Measurements from ENCODE around the gene HINFP. TPM values are rescaled to one million over a fixed set of nuclear protein-coding genes. Genes with fewer than 3 reads are reported as not detected.

The HINFP gene
- polyA plus RNA-seq, 1 experiment: 14.9 TPM

- Histone ChIP-seq H3K4me3 (ENCODE audit: low read depth, low read length) (peak within 1 kb of the TSS; percentile 85), H3K27me3 (ENCODE audit: control insufficient read depth, insufficient read depth, low read length) (no peaks in the 10 kb centered on the region), H3K9me3 (ENCODE audit: control insufficient read depth, insufficient read depth, low read length) (no peaks in the 10 kb centered on the region), H3K27ac (ENCODE audit: low read depth, low read length) (peak within 1 kb of the TSS; percentile 83)
- DNase-seq (ENCODE audit: low read depth, low spot score): peak; percentile 81
- ChIA-PET CTCF (interaction anchor here (0.6 to 1.4 kb wide), 6 partner anchors 10 to 1272 kb away, joined by 3 to 8 read pairs (median 4); a partner anchor contains a TSS), POLR2A (interaction anchor here (0.6 to 3.0 kb wide), 14 partner anchors 10 to 428 kb away, joined by 3 to 49 read pairs (median 6); partner anchors contain the start of genes CBL, DPAGT1, HYOU1 and TRAPPC4)
- TF ChIP-seq CTCF (IDR thresholded peaks at IDR 0.05; ENCODE audit: low read depth, low read length): no peak
Measured at GRCh38 chr11:119084663-119085436, 36.5 kb upstream of the HINFP start, which contains the start of gene HMBS. Gene HMBS (plus strand): TSS chr11:119084881. CDS start chr11:119085034, 153 bp downstream.

DNA sequence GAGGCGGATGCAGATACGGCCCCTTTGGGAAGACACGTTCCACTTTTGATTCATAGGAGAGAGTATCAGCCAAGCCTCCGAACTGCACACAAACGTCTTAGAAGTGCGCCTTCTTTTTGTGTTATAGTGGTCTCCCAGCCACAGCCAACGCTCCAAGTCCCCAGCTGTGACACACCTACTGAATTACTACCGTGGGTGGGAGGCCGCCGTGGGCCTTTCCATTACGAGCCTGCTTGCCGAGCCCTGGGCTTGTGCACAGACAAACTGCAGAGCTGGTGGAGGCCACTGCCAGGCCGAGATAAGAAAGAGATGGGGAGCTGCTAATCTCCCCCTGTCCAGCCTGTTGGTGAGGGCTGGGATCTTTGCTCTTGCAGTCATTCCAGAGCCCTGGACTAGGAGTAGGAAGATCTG, 35.9 kb upstream of the HINFP start:
- peak overlapping the region; percentile 83 for H3K27ac ChIP-seq (ENCODE audit: low read depth, low read length)
- no peak for DNase-seq (ENCODE audit: low read depth, low spot score)

GRCh38 chr11:119087123-119087522, 34.3 kb upstream of the HINFP start:
- ChIA-PET POLR2A (interaction anchor here (3.0 kb wide), 1 partner anchor 8 kb away, joined by 49 read pairs; a partner anchor contains a TSS), CTCF (interaction anchor here (0.7 to 1.7 kb wide), 2 partner anchors 269 to 464 kb away, joined by 10 to 14 read pairs; no protein-coding TSS in a partner anchor)
- Histone ChIP-seq H3K4me3 (ENCODE audit: low read depth, low read length) (no peak overlapping the region), H3K9me3 (ENCODE audit: control insufficient read depth, insufficient read depth, low read length) (no peaks in the 10 kb centered on the region), H3K27ac (ENCODE audit: low read depth, low read length) (no peak overlapping the region), H3K27me3 (ENCODE audit: control insufficient read depth, insufficient read depth, low read length) (no peaks in the 10 kb centered on the region)
- TF ChIP-seq CTCF (IDR thresholded peaks at IDR 0.05; ENCODE audit: low read depth, low read length): no peak
- DNase-seq (ENCODE audit: low read depth, low spot score): no peak

More for the DNA sequence above, 35.9 kb upstream of the HINFP start:
- TF ChIP-seq CTCF (IDR thresholded peaks at IDR 0.05; ENCODE audit: low read depth, low read length): no peak
- Histone ChIP-seq H3K9me3 (ENCODE audit: control insufficient read depth, insufficient read depth, low read length) (no peaks in the 10 kb centered on the region), H3K27me3 (ENCODE audit: control insufficient read depth, insufficient read depth, low read length) (no peaks in the 10 kb centered on the region), H3K4me3 (ENCODE audit: low read depth, low read length) (peak overlapping the region; percentile 85)
- CTCF ChIA-PET: interaction anchor here (0.6 to 1.7 kb wide), 8 partner anchors 9 to 1271 kb away, joined by 3 to 14 read pairs (median 4); partner anchors contain the start of gene CBL
- POLR2A ChIA-PET: interaction anchor here (0.6 to 3.0 kb wide), 14 partner anchors 10 to 429 kb away, joined by 3 to 49 read pairs (median 6); partner anchors contain the start of genes CBL, DPAGT1, HYOU1 and TRAPPC4

- Histone ChIP-seq H3K27me3 (ENCODE audit: control insufficient read depth, insufficient read depth, low read length) (no peaks in the 10 kb centered on the region), H3K9me3 (ENCODE audit: control insufficient read depth, insufficient read depth, low read length) (no peaks in the 10 kb centered on the region), H3K4me3 (ENCODE audit: low read depth, low read length) (no peak overlapping the region), H3K27ac (ENCODE audit: low read depth, low read length) (no peak overlapping the region)
- no peak for DNase-seq (ENCODE audit: low read depth, low spot score)
- ChIA-PET POLR2A (no interaction called here), CTCF (no interaction called here)
- no peak for TF ChIP-seq CTCF (IDR thresholded peaks at IDR 0.05; ENCODE audit: low read depth, low read length)
Measured at GRCh38 chr11:119087747-119088241, 33.6 kb upstream of the HINFP start.
